ENCODE measurements around the gene TBCE.

TBCE gene

DNA sequence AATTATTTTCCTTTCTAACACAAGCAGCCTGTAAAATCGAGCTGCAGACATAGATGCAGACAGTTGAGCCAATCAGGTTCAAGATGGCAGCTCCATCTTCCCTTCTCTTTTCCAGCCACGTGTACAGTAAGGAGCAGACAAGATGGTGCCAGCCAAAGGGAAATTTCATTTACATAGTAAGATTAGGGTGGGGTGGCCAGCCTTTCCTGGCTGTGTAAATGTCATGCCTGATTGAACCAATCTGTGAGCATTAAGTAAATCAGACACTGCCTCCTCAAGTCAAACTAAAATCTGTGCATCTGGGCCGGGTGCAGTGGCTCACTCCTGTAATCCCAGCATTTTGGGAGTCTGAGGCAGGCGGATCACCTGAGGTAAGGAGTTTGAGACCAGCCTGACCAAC, 60.2 kb downstream of the TBCE start:
- H3K4me3 ChIP-seq (ENCODE audit: insufficient read depth, low read length, poor library complexity, severe bottlenecking): no peak overlapping the region
- no peaks in the 10 kb centered on the region for H3K27me3 ChIP-seq (ENCODE audit: low read length)
- no peak overlapping the region for H3K9ac ChIP-seq (ENCODE audit: low read length)
- H3K79me2 ChIP-seq (ENCODE audit: insufficient read depth, low read length): no peaks in the 10 kb centered on the region
- no peaks in the 10 kb centered on the region for H3K9me2 ChIP-seq (replicated peaks; ENCODE audit: insufficient read depth, low read length)
- H3K36me3 ChIP-seq (ENCODE audit: low read length): no peaks in the 10 kb centered on the region
- no peaks in the 10 kb centered on the region for H3K9me3 ChIP-seq (ENCODE audit: insufficient read depth, low read length)
- no peak overlapping the region for H2AFZ ChIP-seq (ENCODE audit: low read depth, low read length, severe bottlenecking)
- H3F3A ChIP-seq (ENCODE audit: insufficient read depth): no peaks in the 10 kb centered on the region
- H4K20me1 ChIP-seq (ENCODE audit: low read depth, low read length): no peaks in the 10 kb centered on the region
- TF ChIP-seq, protein P1, sequence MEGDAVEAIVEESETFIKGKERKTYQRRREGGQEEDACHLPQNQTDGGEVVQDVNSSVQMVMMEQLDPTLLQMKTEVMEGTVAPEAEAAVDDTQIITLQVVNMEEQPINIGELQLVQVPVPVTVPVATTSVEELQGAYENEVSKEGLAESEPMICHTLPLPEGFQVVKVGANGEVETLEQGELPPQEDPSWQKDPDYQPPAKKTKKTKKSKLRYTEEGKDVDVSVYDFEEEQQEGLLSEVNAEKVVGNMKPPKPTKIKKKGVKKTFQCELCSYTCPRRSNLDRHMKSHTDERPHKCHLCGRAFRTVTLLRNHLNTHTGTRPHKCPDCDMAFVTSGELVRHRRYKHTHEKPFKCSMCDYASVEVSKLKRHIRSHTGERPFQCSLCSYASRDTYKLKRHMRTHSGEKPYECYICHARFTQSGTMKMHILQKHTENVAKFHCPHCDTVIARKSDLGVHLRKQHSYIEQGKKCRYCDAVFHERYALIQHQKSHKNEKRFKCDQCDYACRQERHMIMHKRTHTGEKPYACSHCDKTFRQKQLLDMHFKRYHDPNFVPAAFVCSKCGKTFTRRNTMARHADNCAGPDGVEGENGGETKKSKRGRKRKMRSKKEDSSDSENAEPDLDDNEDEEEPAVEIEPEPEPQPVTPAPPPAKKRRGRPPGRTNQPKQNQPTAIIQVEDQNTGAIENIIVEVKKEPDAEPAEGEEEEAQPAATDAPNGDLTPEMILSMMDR (IDR thresholded peaks at IDR 0.05; ENCODE audit: insufficient read depth, low read length, poor library complexity, severe bottlenecking): no peak
- TF ChIP-seq EZH2phosphoT487 (conservative IDR thresholded peaks at IDR 0.05; ENCODE audit: low read length): no peak
- no peak overlapping the region for H3K4me2 ChIP-seq (ENCODE audit: low read depth, low read length, poor library complexity, severe bottlenecking)
- H3K27ac ChIP-seq (ENCODE audit: low read depth, low read length): no peak overlapping the region

DNA sequence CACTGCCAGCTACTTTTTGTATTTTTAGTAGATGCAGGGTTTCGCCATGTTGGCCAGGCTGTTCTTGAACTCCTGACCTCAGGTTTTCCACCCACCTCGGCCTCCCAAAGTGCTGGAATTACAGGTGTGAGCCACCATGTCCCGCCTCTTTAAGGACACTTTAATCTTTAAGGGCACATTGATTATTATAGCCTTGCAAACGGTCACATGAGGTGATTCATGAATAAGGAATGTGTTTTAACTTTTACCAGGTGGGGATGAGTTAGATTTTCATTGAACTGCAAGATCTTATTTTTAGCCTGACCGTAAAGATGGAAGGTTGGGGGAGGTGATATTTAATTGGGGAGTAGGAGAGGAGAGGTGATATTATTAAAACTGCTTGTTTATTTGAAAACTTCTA, 61.9 kb downstream of the TBCE start:
- Histone ChIP-seq H3K4me3 (ENCODE audit: insufficient read depth, low read length, poor library complexity, severe bottlenecking) (no peak overlapping the region), H3K36me3 (ENCODE audit: low read length) (no peaks in the 10 kb centered on the region), H3K27me3 (ENCODE audit: low read length) (no peaks in the 10 kb centered on the region), H4K20me1 (ENCODE audit: low read depth, low read length) (no peaks in the 10 kb centered on the region), H3K9ac (ENCODE audit: low read length) (no peak overlapping the region), H3K79me2 (ENCODE audit: insufficient read depth, low read length) (no peaks in the 10 kb centered on the region), H3K9me3 (ENCODE audit: insufficient read depth, low read length) (no peaks in the 10 kb centered on the region), H2AFZ (ENCODE audit: low read depth, low read length, severe bottlenecking) (no peak overlapping the region), H3F3A (ENCODE audit: insufficient read depth) (no peaks in the 10 kb centered on the region), H3K27ac (ENCODE audit: low read depth, low read length) (no peak overlapping the region), H3K9me2 (replicated peaks; ENCODE audit: insufficient read depth, low read length) (no peaks in the 10 kb centered on the region), H3K4me2 (ENCODE audit: low read depth, low read length, poor library complexity, severe bottlenecking) (no peak overlapping the region)
- no peak for TF ChIP-seq EZH2phosphoT487 (conservative IDR thresholded peaks at IDR 0.05; ENCODE audit: low read length)
- TF ChIP-seq, protein P1 (IDR thresholded peaks at IDR 0.05; ENCODE audit: insufficient read depth, low read length, poor library complexity, severe bottlenecking): no peak

DNA sequence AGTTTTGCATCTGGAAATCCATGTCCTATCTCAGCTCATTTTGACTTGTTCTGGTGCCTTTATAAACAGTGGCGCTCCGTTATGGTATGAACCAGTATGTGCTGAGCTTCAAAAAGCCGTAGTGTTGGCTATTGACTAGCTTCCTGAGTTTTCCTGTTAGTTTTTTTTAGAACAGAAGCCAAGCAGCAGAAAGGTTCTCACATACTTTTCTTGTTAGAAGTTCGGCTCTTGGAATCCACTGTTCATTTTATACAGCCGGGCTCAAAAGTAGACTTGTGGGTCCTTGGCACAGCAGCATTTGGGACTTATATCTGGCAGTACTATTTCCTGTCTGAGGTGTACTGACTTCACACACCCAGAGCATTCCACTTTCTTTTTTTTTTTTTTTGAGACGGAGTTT, 63.8 kb downstream of the TBCE start:
- Histone ChIP-seq H3K9me3 (ENCODE audit: insufficient read depth, low read length) (no peaks in the 10 kb centered on the region), H3K79me2 (ENCODE audit: insufficient read depth, low read length) (no peaks in the 10 kb centered on the region), H4K20me1 (ENCODE audit: low read depth, low read length) (no peaks in the 10 kb centered on the region), H3K4me2 (ENCODE audit: low read depth, low read length, poor library complexity, severe bottlenecking) (no peak overlapping the region), H3K4me3 (ENCODE audit: insufficient read depth, low read length, poor library complexity, severe bottlenecking) (no peak overlapping the region), H3K27me3 (ENCODE audit: low read length) (no peaks in the 10 kb centered on the region), H2AFZ (ENCODE audit: low read depth, low read length, severe bottlenecking) (no peak overlapping the region), H3K9me2 (replicated peaks; ENCODE audit: insufficient read depth, low read length) (no peaks in the 10 kb centered on the region), H3K9ac (ENCODE audit: low read length) (no peak overlapping the region), H3K27ac (ENCODE audit: low read depth, low read length) (no peak overlapping the region), H3F3A (ENCODE audit: insufficient read depth) (no peaks in the 10 kb centered on the region), H3K36me3 (ENCODE audit: low read length) (no peaks in the 10 kb centered on the region)
- TF ChIP-seq, protein P1 (IDR thresholded peaks at IDR 0.05; ENCODE audit: insufficient read depth, low read length, poor library complexity, severe bottlenecking): no peak
- TF ChIP-seq EZH2phosphoT487 (conservative IDR thresholded peaks at IDR 0.05; ENCODE audit: low read length): no peak
